Epithelial cell of esophagus (primary cell): ENCODE results near the gene DDX59.

Source experiments
- DNase-seq: peaks from one replicate; pipeline ENCODE4 v3.0.0; 2010; ENCODE audit warnings: low read depth
- H3K4me3 ChIP-seq: 2 replicates; pipeline ENCODE4 v1.5.1; 2011; ENCODE audit warnings: mild to moderate bottlenecking, low read length, control low read depth
- CTCF ChIP-seq: IDR thresholded peaks from 2 replicates; pipeline ENCODE4 v1.5.1; 2011; ENCODE audit warnings: low read depth, mild to moderate bottlenecking, low read length, control low read depth, inconsistent platforms; ENCODE audit not compliant: insufficient read depth; ENCODE audit errors: missing control alignments

Gene DDX59

GRCh38 chr1:200706111-200706814 lies 36.6 kb upstream of the DDX59 start:
- DNase-seq, result no peak
- H3K4me3 ChIP-seq, result no peak overlapping the region
- TF ChIP-seq CTCF, result no peak

GRCh38 chr1:200704986-200705500 lies 35.3 kb upstream of the DDX59 start:
- DNase-seq, result no peak
- no peak for TF ChIP-seq CTCF
- no peak overlapping the region for H3K4me3 ChIP-seq

- no peak for DNase-seq
- TF ChIP-seq CTCF, result no peak
- no peak overlapping the region for H3K4me3 ChIP-seq
Measured at GRCh38 chr1:200699871-200700270, 30.2 kb upstream of the DDX59 start.

GRCh38 chr1:200694738-200695137 lies 25.0 kb upstream of the DDX59 start:
- no peak overlapping the region for H3K4me3 ChIP-seq
- TF ChIP-seq CTCF, result no peak
- no peak for DNase-seq

- H3K4me3 ChIP-seq, result no peak overlapping the region
- TF ChIP-seq CTCF, result no peak
Measured at GRCh38 chr1:200693327-200693726, 23.6 kb upstream of the DDX59 start.

GRCh38 chr1:200692316-200692715 lies 22.6 kb upstream of the DDX59 start:
- DNase-seq, result no peak
- TF ChIP-seq CTCF, result no peak
- no peak overlapping the region for H3K4me3 ChIP-seq

More at GRCh38 chr1:200693327-200693726, 23.6 kb upstream of the DDX59 start:
- DNase-seq, result no peak

- TF ChIP-seq CTCF, result no peak
Measured at GRCh38 chr1:200686620-200687019, 16.9 kb upstream of the DDX59 start.

More at GRCh38 chr1:200686620-200687019, 16.9 kb upstream of the DDX59 start:
- no peak overlapping the region for H3K4me3 ChIP-seq
- no peak for DNase-seq
